ENCODE results near the gene NAPSA. TPM values are rescaled to one million over a fixed set of nuclear protein-coding genes. Genes with fewer than 3 reads are reported as not detected.
A peak's percentile ranks its signal among the peaks of the same experiment; 100 is the strongest.
"Not testable (repeated sequence)": the region's sequence is repeated elsewhere in the genome, so short reads cannot be mapped to it uniquely, and the experiment has no call there.

Gene NAPSA
- total RNA-seq, 2 donors from 2014 or later, result 0.55 to 1.1 TPM

GRCh38 chr19:50337031-50337430 lies 28.4 kb downstream of the NAPSA start:
- intact Hi-C loops (cut with DNase I, micrococcal nuclease); ATAC-seq; DNase-seq: not testable (repeated sequence)

DNA sequence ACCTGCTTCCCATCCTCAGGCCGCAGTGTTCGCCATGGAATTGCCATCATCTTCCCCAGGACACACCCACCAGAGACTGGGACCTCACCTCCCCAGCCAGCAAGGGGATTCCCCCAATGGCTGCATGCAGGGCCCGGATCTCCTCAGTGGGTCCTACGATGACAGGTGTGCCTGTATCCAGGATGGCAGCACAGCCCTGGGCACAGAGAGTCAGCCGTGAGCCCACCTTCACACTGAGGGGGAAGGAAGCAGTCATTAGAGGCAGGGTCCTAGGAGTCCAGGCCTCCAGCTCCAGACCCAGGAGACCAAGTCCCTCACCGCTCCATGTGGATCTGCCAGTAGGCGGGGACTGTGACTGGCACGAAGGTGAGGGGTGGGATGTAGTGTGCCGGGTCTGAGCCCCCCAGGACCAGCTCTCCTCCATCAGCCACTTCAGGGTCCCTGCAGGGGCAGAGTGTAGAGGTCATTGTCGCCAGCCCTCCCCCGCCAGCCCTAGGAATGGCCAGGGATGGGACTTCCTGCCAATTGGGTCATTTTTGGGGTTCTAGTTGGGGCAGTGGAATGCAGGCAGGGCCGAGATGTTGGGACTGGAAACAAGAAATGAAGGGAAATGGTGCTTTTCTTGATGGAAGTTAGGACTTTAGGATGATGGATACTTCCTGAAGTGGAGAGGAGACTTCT lies 30.6 kb downstream of the NAPSA start:
- ATAC-seq (no peak), DNase-seq (no peak)
- intact Hi-C loops (cut with DNase I, micrococcal nuclease), result no loop called here

GRCh38 chr19:50333737-50334617 lies 31.5 kb downstream of the NAPSA start:
- ATAC-seq, result peak; percentile 38
- DNase-seq, result peak; percentile 50 to 84
- intact Hi-C loops (cut with DNase I, micrococcal nuclease), result no loop called here

DNA sequence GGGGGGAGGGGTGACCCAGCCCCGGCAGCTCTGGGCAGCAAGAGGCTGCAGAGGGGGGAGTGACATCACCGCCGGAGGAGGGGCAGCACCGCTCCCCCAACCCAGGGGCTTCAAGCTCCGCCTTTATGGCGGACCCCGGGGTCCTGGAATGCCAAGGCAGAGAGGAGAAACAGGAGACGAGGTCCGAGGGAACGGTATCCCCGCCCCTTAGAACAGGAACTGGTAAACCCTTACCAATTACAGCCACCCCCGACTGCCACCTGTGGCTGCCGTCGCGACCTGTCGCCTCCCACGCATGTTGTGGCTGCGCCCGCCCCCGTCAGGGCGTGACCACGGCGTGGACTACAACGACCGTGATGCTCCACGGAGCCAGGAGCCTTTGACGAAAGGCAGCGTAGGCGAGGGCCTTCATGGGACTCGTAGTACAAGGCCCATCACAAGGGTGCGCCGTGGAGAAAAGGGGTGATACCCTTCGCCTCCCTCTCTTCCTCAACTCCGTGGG lies 32.2 kb downstream of the NAPSA start:
- peak; percentile 89 to 90 for DNase-seq
- intact Hi-C loops (cut with DNase I, micrococcal nuclease), result no loop called here
- ATAC-seq, result peak; percentile 59

- DNase-seq (no peak), ATAC-seq (no peak)
- intact Hi-C loops (cut with DNase I, micrococcal nuclease), result no loop called here
Measured at GRCh38 chr19:50332244-50333038, 33.0 kb downstream of the NAPSA start.

DNA sequence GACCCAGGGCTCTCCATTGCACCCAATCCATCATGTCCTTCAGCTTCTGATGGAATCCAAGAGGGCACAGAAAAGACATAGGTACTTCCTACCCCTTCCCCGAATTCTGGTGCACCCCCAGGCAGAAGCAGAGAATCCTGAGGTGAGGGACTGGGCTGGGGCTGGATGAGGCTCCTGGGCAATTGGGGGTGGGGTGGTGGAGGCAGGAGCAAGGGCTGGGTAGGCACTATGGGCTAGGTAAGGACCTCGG lies 33.5 kb downstream of the NAPSA start:
- intact Hi-C loops (cut with DNase I, micrococcal nuclease), result no loop called here
- no peak for DNase-seq
- no peak for ATAC-seq

- ATAC-seq (no peak), DNase-seq (no peak)
- intact Hi-C loops (cut with DNase I, micrococcal nuclease), result no loop called here
Measured at GRCh38 chr19:50331221-50331993, 34.0 kb downstream of the NAPSA start.

GRCh38 chr19:50330365-50331078 lies 34.9 kb downstream of the NAPSA start:
- intact Hi-C loops (cut with DNase I, micrococcal nuclease), result no loop called here
- peak; percentile 38 for ATAC-seq
- DNase-seq, result peak; percentile 76 to 86

GRCh38 chr19:50329926-50330294 lies 35.5 kb downstream of the NAPSA start:
- ATAC-seq; DNase-seq; intact Hi-C loops (cut with DNase I, micrococcal nuclease): not testable (repeated sequence)

- intact Hi-C loops (cut with DNase I, micrococcal nuclease), result no loop called here
- ATAC-seq (peak; percentile 75), DNase-seq (peak; percentile 99 to 100)
Measured at GRCh38 chr19:50329146-50329925, 36.1 kb downstream of the NAPSA start, which contains the start of gene KCNC3. TSS of gene KCNC3 (minus strand) at chr19:50329377. CDS start at chr19:50329082, 295 bp downstream.

DNA sequence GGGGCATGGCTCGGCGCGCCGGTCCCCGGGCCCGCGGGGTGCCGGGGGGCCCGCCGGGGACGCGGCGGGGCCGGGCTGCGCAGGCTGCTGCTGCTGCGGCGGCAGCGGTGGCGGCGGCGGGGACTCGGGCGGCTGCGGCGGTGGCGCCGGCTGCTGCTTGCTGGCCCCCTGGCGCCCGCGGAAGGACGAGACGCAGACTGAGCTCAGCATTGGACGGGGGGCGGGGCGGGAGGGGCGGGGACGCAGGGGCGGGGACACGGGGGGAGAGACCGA lies 36.6 kb downstream of the NAPSA start:
- intact Hi-C loops (cut with DNase I, micrococcal nuclease), result no loop called here
- DNase-seq, result no peak
- no peak for ATAC-seq

- DNase-seq, result peak in 1 of 2 donors; percentile 44
- no peak for ATAC-seq
- intact Hi-C loops (cut with DNase I, micrococcal nuclease), result no loop called here
Measured at GRCh38 chr19:50328224-50328872, 37.1 kb downstream of the NAPSA start.

- DNase-seq (no peak), ATAC-seq (no peak)
- intact Hi-C loops (cut with DNase I, micrococcal nuclease), result no loop called here
Measured at GRCh38 chr19:50327461-50328223, 37.8 kb downstream of the NAPSA start.

GRCh38 chr19:50327013-50327412 lies 38.4 kb downstream of the NAPSA start:
- no peak for ATAC-seq
- no peak for DNase-seq
- intact Hi-C loops (cut with DNase I, micrococcal nuclease), result no loop called here

DNA sequence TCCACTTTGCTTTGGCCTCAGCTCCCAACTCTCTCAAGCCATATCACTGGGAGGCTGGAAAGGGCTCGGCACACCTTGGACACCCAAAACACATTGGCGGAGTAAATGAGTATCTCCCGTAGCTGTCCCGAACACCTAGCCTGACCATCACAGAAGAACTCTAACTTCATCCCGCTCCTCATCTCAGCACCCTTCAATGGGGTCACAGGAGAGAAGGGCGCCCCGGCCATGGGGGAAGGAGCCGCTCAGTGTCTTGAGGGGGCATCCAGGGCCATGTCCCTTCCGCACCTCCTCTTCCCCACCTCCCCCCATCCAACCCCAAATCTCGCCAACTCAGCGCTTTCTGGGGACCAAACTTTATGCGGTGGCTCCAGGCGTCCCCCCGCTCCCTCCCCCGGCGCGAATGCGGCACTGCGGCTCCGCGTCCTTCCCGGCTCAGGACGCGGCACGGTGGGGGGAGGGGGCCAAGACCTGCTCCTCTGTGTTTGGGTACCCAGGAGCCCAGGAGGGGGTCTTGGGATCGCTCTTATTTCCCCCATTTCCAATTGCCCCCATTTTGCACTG lies 39.3 kb downstream of the NAPSA start:
- DNase-seq, result no peak
- intact Hi-C loops (cut with DNase I, micrococcal nuclease), result no loop called here
- ATAC-seq, result no peak
